ENCODE measurements around the gene TRIM28.
"Not testable (repeated sequence)": the region's sequence is repeated elsewhere in the genome, so short reads cannot be mapped to it uniquely, and the experiment has no call there.

TRIM28 gene

DNA sequence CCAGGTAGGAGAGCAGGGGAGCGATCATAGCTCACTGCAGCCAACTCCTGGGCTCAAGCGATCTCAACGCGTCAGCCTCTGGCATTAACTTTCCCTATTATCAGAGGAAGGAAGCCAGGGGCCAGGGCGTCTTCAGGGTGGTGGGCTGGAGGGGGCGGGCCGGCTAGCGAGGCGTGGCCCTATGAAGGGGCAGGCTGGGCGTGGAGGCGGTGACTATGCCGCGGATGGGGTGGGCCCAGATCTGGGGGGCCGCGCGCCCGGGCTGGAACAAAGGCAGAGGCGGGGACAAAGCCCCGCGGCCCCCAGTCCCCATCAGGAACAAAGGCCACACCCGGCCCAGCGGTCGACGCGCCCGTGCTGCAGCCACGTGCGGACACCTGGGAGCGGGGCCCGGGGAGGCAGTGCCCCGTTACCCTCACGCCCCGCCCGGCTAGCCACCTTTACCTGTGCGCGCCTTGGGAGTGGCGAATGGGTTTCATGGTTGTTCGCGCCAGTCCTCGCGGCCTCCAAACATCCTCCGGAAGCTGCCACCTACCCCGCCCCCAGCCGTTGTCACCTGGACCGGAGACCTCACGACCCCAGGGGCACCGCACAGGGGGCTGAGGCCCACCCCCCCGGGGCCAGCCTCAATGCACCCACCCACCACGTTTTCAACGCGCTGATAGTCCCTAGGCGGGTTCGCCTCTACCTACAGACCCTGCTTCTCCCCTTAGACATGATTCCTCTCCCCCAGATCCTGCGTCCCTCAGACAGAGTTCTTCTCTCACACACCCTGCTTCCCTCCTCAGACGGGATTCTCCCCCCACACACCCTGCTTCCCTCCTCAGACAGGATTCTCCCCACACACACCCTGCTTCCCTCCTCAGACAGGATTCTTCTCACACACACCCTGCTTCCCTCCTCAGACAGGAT lies 5.4 kb upstream of the TRIM28 start (continued):
- TF ChIP-seq ZFP30 (CRISPR knock-in tag; IDR thresholded peaks at IDR 0.05) (no peak), ESRRG (CRISPR knock-in tag; IDR thresholded peaks at IDR 0.05) (no peak), SNAI2 (CRISPR knock-in tag; IDR thresholded peaks at IDR 0.05) (no peak), ZC3H10 (CRISPR knock-in tag; IDR thresholded peaks at IDR 0.05) (no peak), PPARA (CRISPR knock-in tag; IDR thresholded peaks at IDR 0.05; ENCODE audit: borderline replicate concordance) (no peak), ZNF8 (CRISPR knock-in tag; IDR thresholded peaks at IDR 0.05) (no peak)

DNA sequence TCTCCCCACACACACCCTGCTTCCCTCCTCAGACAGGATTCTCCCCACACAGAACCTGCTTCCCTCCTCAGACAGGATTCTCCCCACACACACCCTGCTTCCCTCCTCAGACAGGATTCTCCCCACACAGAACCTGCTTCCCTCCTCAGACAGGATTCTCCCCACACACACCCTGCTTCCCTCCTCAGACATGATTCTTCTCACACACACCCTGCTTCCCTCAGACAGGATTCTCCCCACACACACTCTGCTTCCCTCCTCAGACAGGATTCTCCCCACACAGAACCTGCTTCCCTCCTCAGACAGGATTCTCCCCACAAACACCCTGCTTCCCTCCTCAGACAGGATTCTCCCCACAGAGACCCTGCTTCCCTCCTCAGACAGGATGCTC lies 4.7 kb upstream of the TRIM28 start:
- not testable (repeated sequence) for ATAC-seq

DNA sequence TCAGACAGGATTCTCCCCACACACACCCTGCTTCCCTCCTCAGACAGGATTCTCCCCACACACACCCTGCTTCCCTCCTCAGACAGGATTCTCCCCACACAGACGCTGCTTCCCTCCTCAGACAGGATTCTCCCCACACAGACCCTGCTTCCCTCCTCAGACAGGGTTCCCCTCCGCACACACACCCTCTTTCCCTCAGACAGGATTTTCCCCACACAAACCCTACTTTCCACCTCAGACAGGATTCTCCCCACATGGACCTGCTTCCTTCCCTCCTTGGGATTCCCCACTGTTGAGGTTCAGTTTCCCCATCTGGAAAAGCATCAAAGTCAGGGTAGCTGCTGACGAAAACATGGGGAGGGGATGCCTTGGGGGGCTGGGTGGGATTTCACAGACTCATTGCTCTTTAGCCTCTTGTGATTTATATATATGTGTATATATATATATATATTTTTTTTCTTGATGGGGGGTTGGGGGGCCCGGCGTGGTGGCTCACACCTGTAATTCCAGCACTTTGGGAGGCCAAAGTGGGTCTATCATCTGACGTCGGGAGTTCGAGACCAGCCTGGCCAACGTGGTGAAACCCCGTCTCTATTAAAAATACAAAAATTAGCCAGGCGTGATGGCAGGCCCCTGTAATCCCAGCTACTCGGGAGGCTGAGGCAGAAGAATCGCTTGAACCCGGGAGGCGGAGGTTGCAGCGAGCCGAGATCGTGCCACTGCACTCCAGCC lies 1.1 kb upstream of the TRIM28 start:
- ATAC-seq, result not testable (repeated sequence)

DNA sequence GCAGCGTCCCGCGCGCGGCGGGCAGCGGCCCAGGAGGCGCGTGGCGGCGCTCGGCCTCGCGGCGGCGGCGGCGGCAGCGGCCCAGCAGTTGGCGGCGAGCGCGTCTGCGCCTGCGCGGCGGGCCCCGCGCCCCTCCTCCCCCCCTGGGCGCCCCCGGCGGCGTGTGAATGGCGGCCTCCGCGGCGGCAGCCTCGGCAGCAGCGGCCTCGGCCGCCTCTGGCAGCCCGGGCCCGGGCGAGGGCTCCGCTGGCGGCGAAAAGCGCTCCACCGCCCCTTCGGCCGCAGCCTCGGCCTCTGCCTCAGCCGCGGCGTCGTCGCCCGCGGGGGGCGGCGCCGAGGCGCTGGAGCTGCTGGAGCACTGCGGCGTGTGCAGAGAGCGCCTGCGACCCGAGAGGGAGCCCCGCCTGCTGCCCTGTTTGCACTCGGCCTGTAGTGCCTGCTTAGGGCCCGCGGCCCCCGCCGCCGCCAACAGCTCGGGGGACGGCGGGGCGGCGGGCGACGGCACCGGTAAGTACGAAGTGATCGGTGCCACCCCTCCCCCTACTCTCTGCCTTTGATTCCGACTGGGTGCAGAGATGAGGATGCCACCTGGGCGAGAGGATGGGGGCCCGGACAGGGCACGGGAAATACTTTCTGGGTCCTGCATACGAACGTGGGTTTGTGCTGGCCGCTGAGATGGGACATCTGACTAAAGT lies 874 bp downstream of the TRIM28 start:
- TF ChIP-seq ESRRG (CRISPR knock-in tag; IDR thresholded peaks at IDR 0.05) (no peak), ZFP30 (CRISPR knock-in tag; IDR thresholded peaks at IDR 0.05) (no peak), SNAI2 (CRISPR knock-in tag; IDR thresholded peaks at IDR 0.05) (no peak), ZNF70 (CRISPR knock-in tag; IDR thresholded peaks at IDR 0.05) (no peak), ISL1 (CRISPR knock-in tag; IDR thresholded peaks at IDR 0.05) (no peak), OSR1 (CRISPR knock-in tag; IDR thresholded peaks at IDR 0.05) (no peak), CSDC2 (CRISPR knock-in tag; IDR thresholded peaks at IDR 0.05) (no peak), ARNTL (CRISPR knock-in tag; IDR thresholded peaks at IDR 0.05; ENCODE audit: borderline replicate concordance, low read depth) (no peak)
- TF ChIP-seq, protein P1, sequence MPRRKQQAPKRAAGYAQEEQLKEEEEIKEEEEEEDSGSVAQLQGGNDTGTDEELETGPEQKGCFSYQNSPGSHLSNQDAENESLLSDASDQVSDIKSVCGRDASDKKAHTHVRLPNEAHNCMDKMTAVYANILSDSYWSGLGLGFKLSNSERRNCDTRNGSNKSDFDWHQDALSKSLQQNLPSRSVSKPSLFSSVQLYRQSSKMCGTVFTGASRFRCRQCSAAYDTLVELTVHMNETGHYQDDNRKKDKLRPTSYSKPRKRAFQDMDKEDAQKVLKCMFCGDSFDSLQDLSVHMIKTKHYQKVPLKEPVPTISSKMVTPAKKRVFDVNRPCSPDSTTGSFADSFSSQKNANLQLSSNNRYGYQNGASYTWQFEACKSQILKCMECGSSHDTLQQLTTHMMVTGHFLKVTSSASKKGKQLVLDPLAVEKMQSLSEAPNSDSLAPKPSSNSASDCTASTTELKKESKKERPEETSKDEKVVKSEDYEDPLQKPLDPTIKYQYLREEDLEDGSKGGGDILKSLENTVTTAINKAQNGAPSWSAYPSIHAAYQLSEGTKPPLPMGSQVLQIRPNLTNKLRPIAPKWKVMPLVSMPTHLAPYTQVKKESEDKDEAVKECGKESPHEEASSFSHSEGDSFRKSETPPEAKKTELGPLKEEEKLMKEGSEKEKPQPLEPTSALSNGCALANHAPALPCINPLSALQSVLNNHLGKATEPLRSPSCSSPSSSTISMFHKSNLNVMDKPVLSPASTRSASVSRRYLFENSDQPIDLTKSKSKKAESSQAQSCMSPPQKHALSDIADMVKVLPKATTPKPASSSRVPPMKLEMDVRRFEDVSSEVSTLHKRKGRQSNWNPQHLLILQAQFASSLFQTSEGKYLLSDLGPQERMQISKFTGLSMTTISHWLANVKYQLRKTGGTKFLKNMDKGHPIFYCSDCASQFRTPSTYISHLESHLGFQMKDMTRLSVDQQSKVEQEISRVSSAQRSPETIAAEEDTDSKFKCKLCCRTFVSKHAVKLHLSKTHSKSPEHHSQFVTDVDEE (CRISPR knock-in tag; IDR thresholded peaks at IDR 0.05), result no peak
- TF ChIP-seq, protein P2, sequence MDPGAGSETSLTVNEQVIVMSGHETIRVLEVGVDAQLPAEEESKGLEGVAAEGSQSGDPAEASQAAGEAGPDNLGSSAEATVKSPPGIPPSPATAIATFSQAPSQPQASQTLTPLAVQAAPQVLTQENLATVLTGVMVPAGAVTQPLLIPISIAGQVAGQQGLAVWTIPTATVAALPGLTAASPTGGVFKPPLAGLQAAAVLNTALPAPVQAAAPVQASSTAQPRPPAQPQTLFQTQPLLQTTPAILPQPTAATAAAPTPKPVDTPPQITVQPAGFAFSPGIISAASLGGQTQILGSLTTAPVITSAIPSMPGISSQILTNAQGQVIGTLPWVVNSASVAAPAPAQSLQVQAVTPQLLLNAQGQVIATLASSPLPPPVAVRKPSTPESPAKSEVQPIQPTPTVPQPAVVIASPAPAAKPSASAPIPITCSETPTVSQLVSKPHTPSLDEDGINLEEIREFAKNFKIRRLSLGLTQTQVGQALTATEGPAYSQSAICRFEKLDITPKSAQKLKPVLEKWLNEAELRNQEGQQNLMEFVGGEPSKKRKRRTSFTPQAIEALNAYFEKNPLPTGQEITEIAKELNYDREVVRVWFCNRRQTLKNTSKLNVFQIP (CRISPR knock-in tag; IDR thresholded peaks at IDR 0.05; ENCODE audit: borderline replicate concordance, low read depth), result no peak
- TF ChIP-seq, protein P3, sequence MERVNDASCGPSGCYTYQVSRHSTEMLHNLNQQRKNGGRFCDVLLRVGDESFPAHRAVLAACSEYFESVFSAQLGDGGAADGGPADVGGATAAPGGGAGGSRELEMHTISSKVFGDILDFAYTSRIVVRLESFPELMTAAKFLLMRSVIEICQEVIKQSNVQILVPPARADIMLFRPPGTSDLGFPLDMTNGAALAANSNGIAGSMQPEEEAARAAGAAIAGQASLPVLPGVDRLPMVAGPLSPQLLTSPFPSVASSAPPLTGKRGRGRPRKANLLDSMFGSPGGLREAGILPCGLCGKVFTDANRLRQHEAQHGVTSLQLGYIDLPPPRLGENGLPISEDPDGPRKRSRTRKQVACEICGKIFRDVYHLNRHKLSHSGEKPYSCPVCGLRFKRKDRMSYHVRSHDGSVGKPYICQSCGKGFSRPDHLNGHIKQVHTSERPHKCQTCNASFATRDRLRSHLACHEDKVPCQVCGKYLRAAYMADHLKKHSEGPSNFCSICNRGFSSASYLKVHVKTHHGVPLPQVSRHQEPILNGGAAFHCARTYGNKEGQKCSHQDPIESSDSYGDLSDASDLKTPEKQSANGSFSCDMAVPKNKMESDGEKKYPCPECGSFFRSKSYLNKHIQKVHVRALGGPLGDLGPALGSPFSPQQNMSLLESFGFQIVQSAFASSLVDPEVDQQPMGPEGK (CRISPR knock-in tag; IDR thresholded peaks at IDR 0.05; ENCODE audit: borderline replicate concordance), result no peak
- TF ChIP-seq, protein P4, sequence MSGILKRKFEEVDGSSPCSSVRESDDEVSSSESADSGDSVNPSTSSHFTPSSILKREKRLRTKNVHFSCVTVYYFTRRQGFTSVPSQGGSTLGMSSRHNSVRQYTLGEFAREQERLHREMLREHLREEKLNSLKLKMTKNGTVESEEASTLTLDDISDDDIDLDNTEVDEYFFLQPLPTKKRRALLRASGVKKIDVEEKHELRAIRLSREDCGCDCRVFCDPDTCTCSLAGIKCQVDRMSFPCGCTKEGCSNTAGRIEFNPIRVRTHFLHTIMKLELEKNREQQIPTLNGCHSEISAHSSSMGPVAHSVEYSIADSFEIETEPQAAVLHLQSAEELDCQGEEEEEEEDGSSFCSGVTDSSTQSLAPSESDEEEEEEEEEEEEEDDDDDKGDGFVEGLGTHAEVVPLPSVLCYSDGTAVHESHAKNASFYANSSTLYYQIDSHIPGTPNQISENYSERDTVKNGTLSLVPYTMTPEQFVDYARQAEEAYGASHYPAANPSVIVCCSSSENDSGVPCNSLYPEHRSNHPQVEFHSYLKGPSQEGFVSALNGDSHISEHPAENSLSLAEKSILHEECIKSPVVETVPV (CRISPR knock-in tag; IDR thresholded peaks at IDR 0.05), result no peak
- ATAC-seq, result no peak; the same call in 1 of the 3 replicates

Data from SK-N-SH treated with all-trans-retinoic acid at 6 μM for 48 hours (cell line).